Measurements from ENCODE around the gene ZNF197. TPM values are rescaled to one million over a fixed set of nuclear protein-coding genes. Genes with fewer than 3 reads are reported as not detected.
A peak's percentile ranks its signal among the peaks of the same experiment; 100 is the strongest.
"Not testable (repeated sequence)": the region's sequence is repeated elsewhere in the genome, so short reads cannot be mapped to it uniquely, and the experiment has no call there.

Gene ZNF197
- polyA plus RNA-seq (6.3 to 8.8 TPM (median 8.0 TPM) in 3 replicates), polyA minus RNA-seq (6.7 to 12.3 TPM (median 12.1 TPM) in 3 replicates)
- polyA plus RNA-seq (2011; ENCODE audit: low read depth), result 5.5 TPM
- 4.9 and 6.7 TPM in 2 replicates for polyA plus RNA-seq (2011; cell fraction: cytosol; rRNA removed)
- polyA plus RNA-seq (2011; cell fraction: nucleus; rRNA removed), result 7.5 and 8.6 TPM in 2 replicates
- 7.7 and 9.5 TPM in 2 replicates for polyA plus RNA-seq (2012; ENCODE audit: low replicate concordance)
- 6.9 TPM for polyA minus RNA-seq (2011; cell fraction: cytosol; rRNA and poly(A)+ RNA removed)
- polyA minus RNA-seq (2011; cell fraction: nucleus; rRNA and poly(A)+ RNA removed), result 7.6 and 15.0 TPM in 2 replicates

DNA sequence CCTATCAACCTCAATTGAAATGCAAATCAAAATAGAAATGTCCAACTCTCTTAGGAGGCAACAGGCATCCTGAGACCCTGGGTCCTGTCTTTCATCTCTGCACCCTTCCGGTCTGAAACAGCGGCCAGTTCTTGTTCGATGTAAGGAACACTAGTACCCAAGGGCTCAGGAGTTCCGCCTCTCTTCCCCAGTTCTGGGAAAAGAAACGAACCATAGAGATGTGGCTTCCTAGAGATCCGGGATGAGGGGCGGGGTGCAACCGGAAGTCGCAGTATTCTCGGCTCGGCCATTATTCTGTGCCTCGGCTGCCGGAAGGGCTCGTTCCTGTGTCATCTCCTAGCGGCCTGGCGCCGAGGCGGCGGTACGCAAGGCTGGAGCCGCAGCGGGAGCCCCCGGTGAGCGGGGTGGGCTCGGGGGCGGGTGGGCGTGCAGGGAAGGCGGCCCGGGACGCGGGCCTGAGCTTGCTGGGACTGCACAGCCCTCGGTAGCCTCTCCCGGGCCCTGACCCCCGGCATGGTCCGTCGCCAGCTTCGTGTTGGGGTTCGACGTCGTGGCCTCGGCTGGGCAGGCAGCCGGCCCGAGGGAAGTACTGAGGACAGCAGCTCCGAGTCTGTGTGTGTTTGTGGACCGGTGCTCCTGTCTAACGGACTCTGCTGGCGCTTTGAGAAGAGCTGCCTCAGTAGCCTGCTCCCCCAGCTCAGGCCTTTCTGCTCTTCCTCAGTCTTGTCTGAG is at the start of gene ZNF197:
TSS of gene ZNF197 (plus strand) at position 288 of the 732 bp plus-strand sequence. CDS start 4,119 bp downstream, outside the sequence.
- H3K4me1 ChIP-seq (ENCODE audit: control insufficient read depth, extremely low read depth, insufficient read depth, low read length), result peaks cover 8% of the 10 kb centered on the region
- H3K27ac ChIP-seq (ENCODE audit: control insufficient read depth, insufficient read depth, low read length), result peak within 1 kb of the TSS; percentile 72
- no peaks in the 10 kb centered on the region for H3K27me3 ChIP-seq (ENCODE audit: control insufficient read depth, extremely low read depth, insufficient read depth, low read length)
- H3K9me3 ChIP-seq (ENCODE audit: control insufficient read depth, low read depth, low read length), result no peaks in the 10 kb centered on the region
- DNase-seq (ENCODE audit: low read depth, low spot score), result peak; percentile 36
- dilution Hi-C loops (cut with MboI; ENCODE audit: extremely low pct_ligation_motif_present, low sequenced_read_pairs), result no loop called here
- H3K4me2 ChIP-seq (ENCODE audit: control insufficient read depth, extremely low read depth, insufficient read depth, low read depth, low read length), result peak within 1 kb of the TSS; percentile 91
- FAIRE-seq, result peak; percentile 59
- no peaks in the 10 kb centered on the region for H3K9me1 ChIP-seq (ENCODE audit: control insufficient read depth, extremely low read depth, insufficient read depth, low read length)
- H4K20me1 ChIP-seq (ENCODE audit: control insufficient read depth, extremely low read depth, insufficient read depth, low read length), result no peaks in the 10 kb centered on the region
- TF ChIP-seq EZH2 (IDR thresholded peaks at IDR 0.05; ENCODE audit: low read length), result no peak
- TF ChIP-seq, protein P1, sequence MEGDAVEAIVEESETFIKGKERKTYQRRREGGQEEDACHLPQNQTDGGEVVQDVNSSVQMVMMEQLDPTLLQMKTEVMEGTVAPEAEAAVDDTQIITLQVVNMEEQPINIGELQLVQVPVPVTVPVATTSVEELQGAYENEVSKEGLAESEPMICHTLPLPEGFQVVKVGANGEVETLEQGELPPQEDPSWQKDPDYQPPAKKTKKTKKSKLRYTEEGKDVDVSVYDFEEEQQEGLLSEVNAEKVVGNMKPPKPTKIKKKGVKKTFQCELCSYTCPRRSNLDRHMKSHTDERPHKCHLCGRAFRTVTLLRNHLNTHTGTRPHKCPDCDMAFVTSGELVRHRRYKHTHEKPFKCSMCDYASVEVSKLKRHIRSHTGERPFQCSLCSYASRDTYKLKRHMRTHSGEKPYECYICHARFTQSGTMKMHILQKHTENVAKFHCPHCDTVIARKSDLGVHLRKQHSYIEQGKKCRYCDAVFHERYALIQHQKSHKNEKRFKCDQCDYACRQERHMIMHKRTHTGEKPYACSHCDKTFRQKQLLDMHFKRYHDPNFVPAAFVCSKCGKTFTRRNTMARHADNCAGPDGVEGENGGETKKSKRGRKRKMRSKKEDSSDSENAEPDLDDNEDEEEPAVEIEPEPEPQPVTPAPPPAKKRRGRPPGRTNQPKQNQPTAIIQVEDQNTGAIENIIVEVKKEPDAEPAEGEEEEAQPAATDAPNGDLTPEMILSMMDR (optimal IDR thresholded peaks at IDR 0.05 in 1 of 3, IDR thresholded peaks at IDR 0.05 in 1 of 3, conservative IDR thresholded peaks at IDR 0.05 in 1 of 3; ENCODE audit: extremely low read depth in 1 of 3, insufficient read depth in 2 of 3, low read length in 3 of 3), result peak in 1 of 3 experiments; percentile 37
- peaks cover 37% of the 10 kb centered on the region for H3K79me2 ChIP-seq (ENCODE audit: control insufficient read depth, insufficient read depth, low read length)
- peak within 1 kb of the TSS; percentile 79 to 97 (median 91) for H3K4me3 ChIP-seq (ENCODE audit: control insufficient read depth in 2 of 3, extremely low read depth in 1 of 3, insufficient read depth in 2 of 3, low read depth in 1 of 3, low read length in 3 of 3)
- peaks cover 0 to 3% of the 10 kb centered on the region in 2 experiments for H3K36me3 ChIP-seq (ENCODE audit: control insufficient read depth in 2 of 2, extremely low read depth in 1 of 2, insufficient read depth in 2 of 2, low read length in 2 of 2)
- peak within 1 kb of the TSS; percentile 97 for H2AFZ ChIP-seq (ENCODE audit: control insufficient read depth, low read length)
- H3K9ac ChIP-seq (ENCODE audit: control insufficient read depth, extremely low read depth, insufficient read depth, low read length), result peak within 1 kb of the TSS; percentile 82

DNA sequence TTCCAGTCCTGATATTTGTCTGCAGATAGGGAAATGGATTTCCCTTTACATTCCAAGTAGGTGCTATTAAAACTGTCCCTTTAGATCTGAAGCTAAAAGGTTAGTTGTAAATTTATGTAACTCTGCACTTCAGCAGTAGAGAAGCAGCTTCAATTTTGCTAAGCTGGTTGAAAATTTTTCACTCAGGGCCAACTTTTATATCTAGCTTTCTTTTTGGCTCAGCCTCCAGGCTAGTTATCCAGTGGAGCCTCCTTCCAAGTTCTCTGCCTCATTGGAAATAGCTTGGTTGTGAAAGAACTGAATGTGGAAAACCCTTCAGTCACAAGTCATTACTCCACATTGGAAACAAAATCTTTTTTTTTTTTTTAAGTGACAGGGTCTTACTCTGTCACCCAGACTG is 48.2 kb upstream of the ZNF197 start:
- H3K9me1 ChIP-seq (ENCODE audit: control insufficient read depth, extremely low read depth, insufficient read depth, low read length), result no peaks in the 10 kb centered on the region
- no peaks in the 10 kb centered on the region for H3K4me1 ChIP-seq (ENCODE audit: control insufficient read depth, extremely low read depth, insufficient read depth, low read length)
- H3K9ac ChIP-seq (ENCODE audit: control insufficient read depth, extremely low read depth, insufficient read depth, low read length), result no peak overlapping the region
- no peak overlapping the region for H3K4me3 ChIP-seq (ENCODE audit: control insufficient read depth in 2 of 3, extremely low read depth in 1 of 3, insufficient read depth in 2 of 3, low read depth in 1 of 3, low read length in 3 of 3)
- H3K9me3 ChIP-seq (ENCODE audit: control insufficient read depth, low read depth, low read length), result peaks cover 2% of the 10 kb centered on the region
- no peak overlapping the region for H3K27ac ChIP-seq (ENCODE audit: control insufficient read depth, insufficient read depth, low read length)
- H4K20me1 ChIP-seq (ENCODE audit: control insufficient read depth, extremely low read depth, insufficient read depth, low read length), result no peaks in the 10 kb centered on the region
- no peak overlapping the region for H3K4me2 ChIP-seq (ENCODE audit: control insufficient read depth, extremely low read depth, insufficient read depth, low read depth, low read length)
- H3K36me3 ChIP-seq (ENCODE audit: control insufficient read depth in 2 of 2, extremely low read depth in 1 of 2, insufficient read depth in 2 of 2, low read length in 2 of 2), result no peaks in the 10 kb centered on the region
- dilution Hi-C loops (cut with MboI; ENCODE audit: extremely low pct_ligation_motif_present, low sequenced_read_pairs), result no loop called here
- TF ChIP-seq, protein P1 (optimal IDR thresholded peaks at IDR 0.05 in 1 of 3, IDR thresholded peaks at IDR 0.05 in 1 of 3, conservative IDR thresholded peaks at IDR 0.05 in 1 of 3; ENCODE audit: extremely low read depth in 1 of 3, insufficient read depth in 2 of 3, low read length in 3 of 3), result no peak
- no peak for TF ChIP-seq EZH2 (IDR thresholded peaks at IDR 0.05; ENCODE audit: low read length)
- peaks cover 10% of the 10 kb centered on the region for H3K27me3 ChIP-seq (ENCODE audit: control insufficient read depth, extremely low read depth, insufficient read depth, low read length)
- FAIRE-seq (no peak), DNase-seq (ENCODE audit: low read depth, low spot score) (no peak)
- H3K79me2 ChIP-seq (ENCODE audit: control insufficient read depth, insufficient read depth, low read length), result no peaks in the 10 kb centered on the region
- no peak overlapping the region for H2AFZ ChIP-seq (ENCODE audit: control insufficient read depth, low read length)

DNA sequence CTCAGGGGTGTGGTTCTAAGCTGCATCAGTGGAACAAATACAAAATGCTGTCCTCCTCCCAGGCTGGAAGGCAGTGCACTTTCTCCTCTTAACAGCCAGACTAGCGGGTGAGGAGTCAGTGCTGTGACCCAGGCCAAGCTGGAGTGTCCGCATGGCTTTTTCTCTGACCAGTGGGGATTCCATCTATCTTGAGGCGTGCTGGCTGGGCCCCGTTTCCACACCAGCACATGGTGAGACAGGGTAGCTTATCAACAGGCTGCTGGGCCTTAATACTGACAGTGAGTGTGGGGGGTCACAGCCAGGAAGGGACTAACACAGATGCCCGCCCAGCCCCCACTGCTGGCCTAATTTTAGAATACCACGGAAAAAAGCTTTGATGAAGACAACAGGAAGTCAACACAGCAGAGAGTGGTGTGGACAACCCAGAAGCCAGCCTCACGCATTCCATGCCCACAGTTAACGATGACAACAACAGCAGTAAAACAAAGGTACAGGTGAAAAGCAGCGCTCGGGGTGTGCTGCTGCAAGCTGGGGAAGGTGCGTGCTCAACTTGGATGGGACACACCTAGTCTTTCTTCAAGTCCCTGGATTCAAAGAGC is 47.4 kb upstream of the ZNF197 start:
- H3K9ac ChIP-seq (ENCODE audit: control insufficient read depth, extremely low read depth, insufficient read depth, low read length); H3K27ac ChIP-seq (ENCODE audit: control insufficient read depth, insufficient read depth, low read length); dilution Hi-C loops (cut with MboI; ENCODE audit: extremely low pct_ligation_motif_present, low sequenced_read_pairs); H2AFZ ChIP-seq (ENCODE audit: control insufficient read depth, low read length); H3K4me2 ChIP-seq (ENCODE audit: control insufficient read depth, extremely low read depth, insufficient read depth, low read depth, low read length); H3K4me3 ChIP-seq (ENCODE audit: control insufficient read depth in 2 of 3, extremely low read depth in 1 of 3, insufficient read depth in 2 of 3, low read depth in 1 of 3, low read length in 3 of 3); H3K9me1 ChIP-seq (ENCODE audit: control insufficient read depth, extremely low read depth, insufficient read depth, low read length); H3K79me2 ChIP-seq (ENCODE audit: control insufficient read depth, insufficient read depth, low read length); H3K9me3 ChIP-seq (ENCODE audit: control insufficient read depth, low read depth, low read length); H3K4me1 ChIP-seq (ENCODE audit: control insufficient read depth, extremely low read depth, insufficient read depth, low read length); FAIRE-seq; H4K20me1 ChIP-seq (ENCODE audit: control insufficient read depth, extremely low read depth, insufficient read depth, low read length); DNase-seq (ENCODE audit: low read depth, low spot score); H3K36me3 ChIP-seq (ENCODE audit: control insufficient read depth in 2 of 2, extremely low read depth in 1 of 2, insufficient read depth in 2 of 2, low read length in 2 of 2); H3K27me3 ChIP-seq (ENCODE audit: control insufficient read depth, extremely low read depth, insufficient read depth, low read length): not testable (repeated sequence)

All from keratinocyte (primary cell).